AG09319 (cell line): ENCODE measurements around the gene LIN7A.

Source experiments
- DNase-seq: peaks from one replicate; pipeline ENCODE4 v3.0.0-alpha.2; 2010; ENCODE audit warnings: low read depth; ENCODE audit errors: extremely low read depth
- TF ChIP-seq, protein P1 (sequence below): IDR thresholded peaks from 2 replicates; pipeline ENCODE4 v1.5.1; 2011; ENCODE audit warnings: low read depth, mild to moderate bottlenecking, inconsistent platforms, low read length, moderate library complexity

Gene LIN7A

DNA sequence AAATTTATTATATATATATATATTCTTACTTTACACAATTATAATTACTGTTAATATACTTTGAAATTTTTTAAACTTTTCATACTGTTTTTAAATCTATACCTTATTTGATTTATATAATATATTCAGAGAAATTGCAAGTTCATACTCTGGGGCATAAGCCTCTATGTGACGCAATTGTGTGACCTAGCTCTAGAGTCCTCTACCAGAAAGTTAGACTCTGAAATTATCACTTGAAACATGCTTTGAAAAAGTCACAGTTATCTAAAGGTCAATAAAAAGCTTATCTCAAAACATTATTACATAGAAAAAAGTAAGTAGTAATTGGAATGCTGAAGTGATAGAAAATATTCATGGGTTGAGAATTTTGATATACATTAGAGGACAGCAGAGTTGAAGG lies 93.8 kb downstream of the LIN7A start:
- TF ChIP-seq, protein P1, sequence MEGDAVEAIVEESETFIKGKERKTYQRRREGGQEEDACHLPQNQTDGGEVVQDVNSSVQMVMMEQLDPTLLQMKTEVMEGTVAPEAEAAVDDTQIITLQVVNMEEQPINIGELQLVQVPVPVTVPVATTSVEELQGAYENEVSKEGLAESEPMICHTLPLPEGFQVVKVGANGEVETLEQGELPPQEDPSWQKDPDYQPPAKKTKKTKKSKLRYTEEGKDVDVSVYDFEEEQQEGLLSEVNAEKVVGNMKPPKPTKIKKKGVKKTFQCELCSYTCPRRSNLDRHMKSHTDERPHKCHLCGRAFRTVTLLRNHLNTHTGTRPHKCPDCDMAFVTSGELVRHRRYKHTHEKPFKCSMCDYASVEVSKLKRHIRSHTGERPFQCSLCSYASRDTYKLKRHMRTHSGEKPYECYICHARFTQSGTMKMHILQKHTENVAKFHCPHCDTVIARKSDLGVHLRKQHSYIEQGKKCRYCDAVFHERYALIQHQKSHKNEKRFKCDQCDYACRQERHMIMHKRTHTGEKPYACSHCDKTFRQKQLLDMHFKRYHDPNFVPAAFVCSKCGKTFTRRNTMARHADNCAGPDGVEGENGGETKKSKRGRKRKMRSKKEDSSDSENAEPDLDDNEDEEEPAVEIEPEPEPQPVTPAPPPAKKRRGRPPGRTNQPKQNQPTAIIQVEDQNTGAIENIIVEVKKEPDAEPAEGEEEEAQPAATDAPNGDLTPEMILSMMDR, result no peak
- DNase-seq, result no peak

DNA sequence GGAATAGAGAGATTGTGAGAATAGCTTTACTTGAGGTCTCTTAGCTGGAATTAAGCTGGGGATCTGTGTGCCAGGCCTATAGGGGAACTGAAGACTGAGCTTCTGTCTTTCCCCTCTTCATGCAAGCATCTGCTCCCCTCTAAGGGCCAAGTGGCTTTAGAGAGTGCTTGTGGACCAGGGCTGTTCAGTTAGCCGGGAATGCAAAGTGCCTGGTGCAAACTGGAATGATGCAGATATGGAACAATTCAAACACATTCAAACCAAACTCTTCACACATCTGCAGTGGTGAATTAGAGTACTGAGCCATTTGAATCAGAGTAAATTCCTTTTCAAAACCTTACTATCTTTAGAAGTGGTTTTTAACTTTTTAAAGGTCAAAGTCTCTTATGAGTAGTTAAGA lies 99.0 kb downstream of the LIN7A start:
- TF ChIP-seq, protein P1, result no peak
- DNase-seq, result no peak

DNA sequence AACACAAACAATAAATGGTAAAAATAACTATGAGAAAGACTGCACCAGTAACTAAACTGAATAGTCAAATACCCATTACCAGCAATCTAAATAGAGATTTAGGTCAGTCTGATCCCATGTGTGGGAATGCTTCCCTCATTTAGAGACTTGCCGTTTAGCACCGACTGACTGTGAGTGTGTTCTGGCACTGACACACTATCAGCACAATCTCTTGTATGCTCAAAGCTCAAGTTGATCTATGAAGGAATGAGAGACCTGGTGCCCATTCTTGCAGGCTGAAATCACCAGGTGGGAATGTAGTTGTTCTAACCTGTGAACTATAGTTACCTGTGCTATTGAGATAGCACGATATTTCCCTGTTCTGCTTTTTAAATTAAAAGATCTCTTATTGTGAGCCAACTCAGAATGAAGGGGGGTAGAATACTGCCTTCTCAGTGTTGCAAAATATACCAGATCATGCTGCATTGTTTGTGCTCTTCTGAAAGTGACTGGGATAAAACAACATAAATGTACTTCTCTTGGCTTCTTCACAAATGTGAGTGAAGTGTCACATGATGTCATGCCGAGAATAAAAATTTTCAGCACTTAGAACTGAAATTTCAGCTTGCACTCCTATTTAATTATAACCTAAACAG lies 99.6 kb downstream of the LIN7A start:
- TF ChIP-seq, protein P1, result no peak
- DNase-seq, result no peak

DNA sequence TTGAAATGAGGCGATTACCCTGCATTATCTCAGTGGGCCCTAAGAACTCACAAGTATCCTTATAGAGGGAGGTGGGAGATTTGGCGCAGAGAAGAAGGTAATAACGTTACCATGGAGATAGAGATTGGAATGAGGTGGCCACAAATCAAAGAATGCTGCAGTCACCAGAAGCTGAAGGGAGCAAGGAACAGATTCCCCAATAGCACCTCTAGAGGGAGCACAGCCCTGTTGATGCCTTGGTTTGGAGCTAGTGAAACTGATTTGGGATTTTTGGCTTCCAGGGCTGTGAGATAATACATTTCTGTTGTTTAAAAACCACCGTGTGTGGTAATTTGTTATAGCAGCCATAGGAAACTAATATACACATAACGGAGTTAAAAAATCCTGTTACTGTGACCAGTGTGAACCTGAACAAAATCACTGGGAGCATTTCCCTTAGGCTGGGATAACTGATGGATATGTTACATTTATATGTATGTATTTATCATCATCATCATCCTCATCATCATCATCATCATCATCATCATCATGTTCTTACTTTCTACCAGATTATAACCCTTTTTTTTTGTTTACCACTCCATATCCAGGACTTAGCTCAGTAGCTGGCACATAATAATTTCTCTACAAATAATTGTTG lies 100.3 kb downstream of the LIN7A start:
- no peak for DNase-seq
- TF ChIP-seq, protein P1, result peak; percentile 93

DNA sequence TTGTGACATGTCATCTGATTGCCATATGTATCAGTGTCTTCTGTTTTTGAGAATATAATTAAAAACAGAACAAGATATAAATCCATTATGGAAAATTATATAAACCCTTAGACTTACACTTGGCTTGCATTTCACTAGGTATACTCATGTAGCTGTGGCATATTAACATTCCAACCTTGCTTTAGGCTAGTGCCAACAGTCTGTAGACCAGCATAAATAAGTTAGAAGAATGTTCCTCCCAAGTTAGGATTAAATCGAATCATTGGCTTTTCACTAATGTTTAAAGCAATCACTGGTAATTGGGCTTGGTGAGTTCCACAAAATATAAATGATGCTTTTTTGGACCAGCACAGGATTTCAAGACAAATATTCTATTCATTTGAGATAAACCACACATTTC lies 103.0 kb downstream of the LIN7A start:
- no peak for DNase-seq
- TF ChIP-seq, protein P1, result no peak

DNA sequence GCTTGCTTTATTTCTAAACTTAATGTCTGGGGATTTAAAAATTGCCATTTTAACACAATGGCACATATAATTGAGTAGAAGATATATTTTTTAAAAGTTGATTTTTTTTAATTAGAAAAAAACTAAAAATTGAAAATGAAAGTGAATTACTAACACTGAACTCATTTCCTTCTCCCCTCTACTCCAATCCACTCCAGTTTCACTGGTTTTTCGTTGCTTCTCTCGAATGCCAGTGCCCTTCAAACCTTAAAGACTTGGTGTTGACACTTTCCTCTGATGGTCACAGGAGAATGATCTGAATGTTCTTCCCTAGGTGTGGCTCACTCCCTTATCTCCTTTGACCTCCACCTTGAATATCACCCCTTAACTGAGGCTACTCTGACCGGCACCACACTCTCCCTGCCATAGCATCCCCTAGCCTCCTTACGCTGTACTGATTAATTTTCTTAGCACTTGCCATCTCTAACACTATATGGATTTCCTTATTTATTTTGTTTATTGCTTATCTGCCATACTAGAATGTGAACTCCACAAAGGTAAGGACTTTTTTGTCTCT lies 107.1 kb downstream of the LIN7A start:
- no peak for DNase-seq
- TF ChIP-seq, protein P1, result no peak

DNA sequence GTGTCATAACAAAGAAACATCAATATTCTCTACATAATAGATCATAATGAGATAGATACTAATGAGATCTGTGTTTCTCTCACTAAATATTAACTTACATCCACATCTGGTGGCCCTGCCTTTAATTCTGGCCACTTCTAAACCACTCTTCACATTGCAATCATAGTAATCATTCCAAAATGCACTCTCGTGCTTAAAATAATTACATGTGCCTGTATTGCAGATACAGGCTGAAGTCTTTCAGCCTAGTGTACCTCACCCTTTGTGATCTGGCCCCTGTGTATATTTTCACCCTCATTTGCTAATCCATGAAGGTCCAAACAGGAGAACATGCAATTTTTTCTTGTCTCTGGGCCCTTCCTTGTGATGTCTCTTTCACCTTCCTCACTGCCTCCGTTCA lies 108.0 kb downstream of the LIN7A start:
- no peak for DNase-seq
- TF ChIP-seq, protein P1, result no peak
